HG02973 (cell line): Measurements from ENCODE around the gene GPR146.
A peak's percentile ranks its signal among the peaks of the same experiment; 100 is the strongest.
"Not testable (repeated sequence)": the region's sequence is repeated elsewhere in the genome, so short reads cannot be mapped to it uniquely, and the experiment has no call there.

ENCODE experiments used
- ATAC-seq: cut with Tn5 transposase; IDR thresholded peaks from one replicate; pipeline ENCODE4 v1.9.1; 2021; ENCODE audit warnings: moderate library complexity; ENCODE audit not compliant: unreplicated experiment

GPR146 gene

GRCh38 chr7:1044189-1045068 lies at the start of gene GPR146:
Gene GPR146, plus strand, starts transcription at chr7:1044546. Its CDS starts 12,970 bp downstream, at chr7:1057516.
- ATAC-seq: peak; percentile 76

- no peak for ATAC-seq
Measured at GRCh38 chr7:994592-995308, 49.6 kb upstream of the GPR146 start.

GRCh38 chr7:995571-995970 lies 48.8 kb upstream of the GPR146 start:
- ATAC-seq: no peak

- ATAC-seq: no peak
Measured at GRCh38 chr7:996079-996872, 48.1 kb upstream of the GPR146 start.

GRCh38 chr7:997404-998395 lies 46.6 kb upstream of the GPR146 start:
- ATAC-seq: no peak

GRCh38 chr7:999149-999879 lies 45.0 kb upstream of the GPR146 start:
- no peak for ATAC-seq

GRCh38 chr7:999941-1000935 lies 44.1 kb upstream of the GPR146 start:
- ATAC-seq: no peak

GRCh38 chr7:1001069-1001770 lies 43.1 kb upstream of the GPR146 start:
- not testable (repeated sequence) for ATAC-seq

GRCh38 chr7:1002026-1002425 lies 42.3 kb upstream of the GPR146 start:
- ATAC-seq: not testable (repeated sequence)

GRCh38 chr7:1002445-1002844 lies 41.9 kb upstream of the GPR146 start:
- ATAC-seq: not testable (repeated sequence)

- no peak for ATAC-seq
Measured at GRCh38 chr7:1004018-1004852, 40.1 kb upstream of the GPR146 start.

- ATAC-seq: no peak
Measured at GRCh38 chr7:1005303-1005702, 39.0 kb upstream of the GPR146 start.

GRCh38 chr7:1007901-1008300 lies 36.4 kb upstream of the GPR146 start:
- ATAC-seq: no peak

- no peak for ATAC-seq
Measured at GRCh38 chr7:1008733-1009363, 35.5 kb upstream of the GPR146 start.

- ATAC-seq: no peak
Measured at GRCh38 chr7:1009747-1010146, 34.6 kb upstream of the GPR146 start.

GRCh38 chr7:1010226-1010625 lies 34.1 kb upstream of the GPR146 start:
- ATAC-seq: no peak
